Ishikawa (cell line): Measurements from ENCODE around the gene NDC1.

ENCODE experiments used
- CEBPB ChIP-seq: IDR thresholded peaks from 2 replicates; pipeline ENCODE4 v1.6.1; 2012
- CREB1 ChIP-seq: IDR thresholded peaks from 2 replicates; pipeline ENCODE4 v1.6.1; 2012; ENCODE audit warnings: low read depth
- EGR1 ChIP-seq: IDR thresholded peaks from 2 replicates; pipeline ENCODE4 v1.6.1; 2012
- EP300 ChIP-seq: IDR thresholded peaks from 2 replicates; pipeline ENCODE4 v1.6.1; 2012; ENCODE audit warnings: borderline replicate concordance
- FOXM1 ChIP-seq: IDR thresholded peaks from 2 replicates; pipeline ENCODE4 v1.6.1; 2012; ENCODE audit warnings: low read depth, borderline replicate concordance
- NFIC ChIP-seq: IDR thresholded peaks from 2 replicates; pipeline ENCODE4 v1.6.1; 2012
- TAF1 ChIP-seq: IDR thresholded peaks from 2 replicates; pipeline ENCODE4 v1.6.1; 2012; ENCODE audit warnings: low read depth, mild to moderate bottlenecking
- YY1 ChIP-seq: IDR thresholded peaks from 2 replicates; pipeline ENCODE4 v1.6.1; 2012; ENCODE audit warnings: low read depth
- ZBTB7A ChIP-seq: IDR thresholded peaks from 2 replicates; pipeline ENCODE4 v1.6.1; 2012; ENCODE audit warnings: low read depth
- TF ChIP-seq, protein P1 (sequence below): IDR thresholded peaks from 2 replicates; pipeline ENCODE4 v1.6.1; 2012; ENCODE audit warnings: low read depth, mild to moderate bottlenecking
- TF ChIP-seq, protein P2 (sequence below): IDR thresholded peaks from 2 replicates; pipeline ENCODE4 v1.6.1; 2012

DNA sequence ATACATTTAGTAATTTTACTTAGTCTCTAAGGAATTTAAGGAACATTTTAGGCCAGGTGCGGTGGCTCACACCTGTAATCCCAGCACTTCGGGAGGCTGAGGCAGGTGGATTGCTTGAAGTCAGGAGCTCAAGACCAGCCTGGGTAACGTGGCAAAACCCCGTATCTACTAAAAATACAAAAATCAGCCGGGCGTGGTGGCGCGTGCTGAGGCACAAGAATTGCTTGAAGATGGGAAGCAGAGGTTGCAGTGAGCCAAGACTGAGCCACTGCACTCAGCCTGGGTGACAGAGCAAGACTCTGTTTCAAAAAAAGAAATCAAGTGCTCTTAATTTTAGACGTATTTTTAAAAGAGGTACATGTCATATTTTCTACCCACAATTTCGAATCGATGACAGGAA, 3.3 kb downstream of the NDC1 start:
- no peak for TF ChIP-seq CREB1
- TF ChIP-seq, protein P1, sequence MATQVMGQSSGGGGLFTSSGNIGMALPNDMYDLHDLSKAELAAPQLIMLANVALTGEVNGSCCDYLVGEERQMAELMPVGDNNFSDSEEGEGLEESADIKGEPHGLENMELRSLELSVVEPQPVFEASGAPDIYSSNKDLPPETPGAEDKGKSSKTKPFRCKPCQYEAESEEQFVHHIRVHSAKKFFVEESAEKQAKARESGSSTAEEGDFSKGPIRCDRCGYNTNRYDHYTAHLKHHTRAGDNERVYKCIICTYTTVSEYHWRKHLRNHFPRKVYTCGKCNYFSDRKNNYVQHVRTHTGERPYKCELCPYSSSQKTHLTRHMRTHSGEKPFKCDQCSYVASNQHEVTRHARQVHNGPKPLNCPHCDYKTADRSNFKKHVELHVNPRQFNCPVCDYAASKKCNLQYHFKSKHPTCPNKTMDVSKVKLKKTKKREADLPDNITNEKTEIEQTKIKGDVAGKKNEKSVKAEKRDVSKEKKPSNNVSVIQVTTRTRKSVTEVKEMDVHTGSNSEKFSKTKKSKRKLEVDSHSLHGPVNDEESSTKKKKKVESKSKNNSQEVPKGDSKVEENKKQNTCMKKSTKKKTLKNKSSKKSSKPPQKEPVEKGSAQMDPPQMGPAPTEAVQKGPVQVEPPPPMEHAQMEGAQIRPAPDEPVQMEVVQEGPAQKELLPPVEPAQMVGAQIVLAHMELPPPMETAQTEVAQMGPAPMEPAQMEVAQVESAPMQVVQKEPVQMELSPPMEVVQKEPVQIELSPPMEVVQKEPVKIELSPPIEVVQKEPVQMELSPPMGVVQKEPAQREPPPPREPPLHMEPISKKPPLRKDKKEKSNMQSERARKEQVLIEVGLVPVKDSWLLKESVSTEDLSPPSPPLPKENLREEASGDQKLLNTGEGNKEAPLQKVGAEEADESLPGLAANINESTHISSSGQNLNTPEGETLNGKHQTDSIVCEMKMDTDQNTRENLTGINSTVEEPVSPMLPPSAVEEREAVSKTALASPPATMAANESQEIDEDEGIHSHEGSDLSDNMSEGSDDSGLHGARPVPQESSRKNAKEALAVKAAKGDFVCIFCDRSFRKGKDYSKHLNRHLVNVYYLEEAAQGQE: no peak
- no peak for TF ChIP-seq FOXM1
- TF ChIP-seq NFIC: no peak
- TF ChIP-seq EP300: no peak
- no peak for TF ChIP-seq ZBTB7A
- TF ChIP-seq, protein P2, sequence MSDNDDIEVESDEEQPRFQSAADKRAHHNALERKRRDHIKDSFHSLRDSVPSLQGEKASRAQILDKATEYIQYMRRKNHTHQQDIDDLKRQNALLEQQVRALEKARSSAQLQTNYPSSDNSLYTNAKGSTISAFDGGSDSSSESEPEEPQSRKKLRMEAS: no peak
- no peak for TF ChIP-seq TAF1
- TF ChIP-seq CEBPB: no peak
- TF ChIP-seq EGR1: no peak
- no peak for TF ChIP-seq YY1
